K562 (cell line): ENCODE data around the gene ABCC9. TPM values are rescaled to one million over a fixed set of nuclear protein-coding genes. Genes with fewer than 3 reads are reported as not detected.

Experiments
- ATAC-seq: fragments of 200-7000 bp; cut with Tn5 transposase; 3 replicates; pipeline ENCODE4 v1.9.1; 2020; ENCODE audit warnings: moderate library complexity
- BruUV-seq: library from RNA; stranded (reverse); fragments of 400-500 nt; replicated peaks from 2 replicates; lab custom pipeline; 2021; lab: Mats Ljungman, UMichigan
- CTCF ChIA-PET: fragments of 300-600 bp; formaldehyde crosslinking; extraction: SDS; loops from one replicate; lab custom pipeline; 2021; ENCODE audit warnings: low intra/inter-chr PET ratio; lab: Yijun Ruan, JAX
- POLR2A ChIA-PET: fragments of 300-600, 350-650 bp; sonication (Branson Sonifier 250); formaldehyde crosslinking; extraction: SDS; loops from one replicate; lab custom pipeline; 2021; ENCODE audit warnings: antibody characterized with exemption, inconsistent platforms; lab: Yijun Ruan, JAX
- DNase-seq, 4 experiments: peaks; one replicate each; pipeline versions ENCODE4 v3.0.0 to v3.0.0-alpha.2; 2011 to 2018; ENCODE audit warnings: low spot score in 3 of 4, mixed read lengths in 3 of 4; ENCODE audit errors: extremely low read depth in 1 of 4
- FAIRE-seq: peaks from 2 replicates; lab custom pipeline; 2011; peaks lifted over from hg19 to GRCh38; lab: Jason Lieb, UNC
- H2AFZ ChIP-seq: 2 replicates; pipeline ENCODE4 v1.6.0; 2011; ENCODE audit warnings: low read depth, low read length, control low read depth, inconsistent platforms
- H3K27ac ChIP-seq: fragments of 200-600 bp; 3 replicates; pipeline ENCODE4 v1.8.0; 2011; ENCODE audit warnings: low read depth, mild to moderate bottlenecking, control low read depth, inconsistent platforms, low read length, moderate library complexity, mixed read lengths; ENCODE audit errors: extremely low read depth
- H3K27me3 ChIP-seq, 2 experiments: fragments of 300-600 bp in 1 of 2; 2 replicates in 1 of 2; 3 replicates in 1 of 2; pipeline versions ENCODE4 v1.6.0 to v1.8.0; 2011; ENCODE audit warnings: inconsistent platforms in 2 of 2, low read length in 2 of 2, mild to moderate bottlenecking in 1 of 2, mixed read lengths in 1 of 2, moderate library complexity in 1 of 2; ENCODE audit not compliant: control insufficient read depth in 2 of 2, insufficient read depth in 2 of 2
- H3K36me3 ChIP-seq: fragments of 300-600 bp; 3 replicates; pipeline ENCODE4 v1.8.0; 2011; ENCODE audit warnings: mild to moderate bottlenecking, low read length, inconsistent platforms; ENCODE audit not compliant: control insufficient read depth, insufficient read depth
- H3K4me1 ChIP-seq, 2 experiments: fragments of 200-600 bp in 1 of 2; replicated peaks in 1 of 2; 2 replicates in 1 of 2; 3 replicates in 1 of 2; pipeline versions ENCODE4 v1.5.1 to v1.8.0; 2011; ENCODE audit warnings: inconsistent platforms in 2 of 2, low read length in 2 of 2, mild to moderate bottlenecking in 1 of 2, mixed read lengths in 1 of 2, moderate library complexity in 1 of 2; ENCODE audit not compliant: control insufficient read depth in 2 of 2, insufficient read depth in 2 of 2
- H3K4me2 ChIP-seq: 2 replicates; pipeline ENCODE4 v1.6.1; 2011; ENCODE audit warnings: low read length, control low read depth, inconsistent platforms, mixed read lengths; ENCODE audit not compliant: insufficient read depth
- H3K4me3 ChIP-seq: fragments of 200-600 bp; sonication (generic), shearing (Covaris generic); 2 replicates; pipeline ENCODE4 v1.5.1; 2016; ENCODE audit warnings: control low read depth, inconsistent platforms
- H3K79me2 ChIP-seq: fragments of 200-600 bp; 3 replicates; pipeline ENCODE4 v1.8.0; 2011; ENCODE audit warnings: low read length, inconsistent platforms; ENCODE audit not compliant: control insufficient read depth, insufficient read depth
- H3K9ac ChIP-seq, 2 experiments: 2 replicates each; pipeline versions ENCODE4 v1.6.0 to v1.6.1; 2011; ENCODE audit warnings: low read depth in 2 of 2, low read length in 2 of 2, control low read depth in 1 of 2, inconsistent platforms in 1 of 2, mild to moderate bottlenecking in 1 of 2, mixed read lengths in 1 of 2; ENCODE audit not compliant: insufficient read depth in 1 of 2
- H3K9me1 ChIP-seq: one replicate; pipeline ENCODE4 v1.6.0; 2011; ENCODE audit warnings: inconsistent platforms, mild to moderate bottlenecking, low read length, moderate library complexity; ENCODE audit not compliant: control insufficient read depth, insufficient read depth
- H3K9me3 ChIP-seq: replicated peaks from 2 replicates; pipeline ENCODE4 v1.5.1; 2011; ENCODE audit warnings: low read depth, low read length, inconsistent platforms; ENCODE audit not compliant: control insufficient read depth, insufficient read depth
- H4K20me1 ChIP-seq: replicated peaks from 2 replicates; pipeline ENCODE4 v1.6.1; 2011; ENCODE audit warnings: low read length, inconsistent platforms, mixed read lengths; ENCODE audit not compliant: control insufficient read depth, insufficient read depth
- CEBPZ ChIP-seq: fragments of 150-350 bp; IDR thresholded peaks from 2 replicates; pipeline ENCODE4 v1.6.1; 2014; ENCODE audit warnings: low read depth, mild to moderate bottlenecking, low read length, borderline replicate concordance
- DDX20 ChIP-seq: fragments of 450-650 bp; IDR thresholded peaks from 2 replicates; pipeline ENCODE4 v1.6.1; 2016; ENCODE audit warnings: missing genetic modification characterization, low read depth, mild to moderate bottlenecking, missing compliant biosample characterization, moderate library complexity
- ETV6 ChIP-seq, 3 experiments: fragments of 150-350 bp in 1 of 3; sonication (generic) in 1 of 3; formaldehyde crosslinking in 1 of 3; IDR thresholded peaks; 2 replicates each; pipeline versions ENCODE4 v1.6.1 to v1.8.0; 2014 to 2022; ENCODE audit warnings: borderline replicate concordance in 2 of 3, low read depth in 2 of 3, antibody characterized with exemption in 1 of 3, low read length in 1 of 3, mild to moderate bottlenecking in 1 of 3, missing genetic modification reagents in 1 of 3
- HEY1 ChIP-seq: fragments of 250-450 bp; sonication (Bioruptor Pico); IDR thresholded peaks from 2 replicates; pipeline ENCODE4 v1.5.0; 2020; ENCODE audit warnings: mild to moderate bottlenecking, moderate library complexity, borderline replicate concordance
- IRF9 ChIP-seq: fragments of 450-650 bp; IDR thresholded peaks from 2 replicates; pipeline ENCODE4 v1.6.1; 2016; ENCODE audit warnings: missing biosample characterization, missing genetic modification characterization
- MCM5 ChIP-seq: fragments of 450-650 bp; IDR thresholded peaks from 2 replicates; pipeline ENCODE4 v1.6.1; 2016; ENCODE audit warnings: low read depth
- PHF8 ChIP-seq: fragments of 200-600 bp; sonication (generic); IDR thresholded peaks from 2 replicates; pipeline ENCODE4 v1.6.1; 2012; ENCODE audit warnings: mixed run types, mild to moderate bottlenecking, inconsistent platforms, low read length, moderate library complexity, borderline replicate concordance
- STAG1 ChIP-seq: sonication (generic); formaldehyde crosslinking; IDR thresholded peaks from 2 replicates; pipeline ENCODE4 v1.5.0; 2020; ENCODE audit warnings: missing genetic modification reagents, borderline replicate concordance
- ZBTB9 ChIP-seq: fragments of 450-650 bp; formaldehyde crosslinking; IDR thresholded peaks from 2 replicates; pipeline ENCODE4 v1.4.0; 2020; ENCODE audit warnings: mild to moderate bottlenecking, moderate library complexity
- ZC3H4 ChIP-seq: sonication (generic); formaldehyde crosslinking; IDR thresholded peaks from 2 replicates; pipeline ENCODE4 v1.9.0; 2021; ENCODE audit warnings: missing genetic modification reagents, borderline replicate concordance
- ZNF778 ChIP-seq: fragments of 450-650 bp; formaldehyde crosslinking; IDR thresholded peaks from 2 replicates; pipeline ENCODE4 v1.4.0; 2020; ENCODE audit warnings: mild to moderate bottlenecking, moderate library complexity
- WGBS: fragments of 100-300 bp; shearing (Covaris generic); methylation state at CpG from one replicate; pipeline ENCODE4 v1.1.6; 2016; ENCODE audit warnings: low coverage, mixed read lengths; ENCODE audit not compliant: insufficient coverage; ENCODE audit errors: missing lambda C conversion rate; 5-methylcytosine and 5-hydroxymethylcytosine counted together
- in situ Hi-C: fragments of 300-500 bp; cut with MboI; formaldehyde crosslinking; loops from 4 replicates; pipeline ENCODE4 v1.15.0; 2018; ENCODE audit warnings: inconsistent platforms, mixed read lengths
- intact Hi-C: fragments of 100-400 bp; cut with micrococcal nuclease; formaldehyde crosslinking; loops from 2 replicates; pipeline ENCODE4 v1.14.2; 2022
- polyA plus RNA-seq, 8 experiments: library from polyadenylated mRNA; depleted of rRNA in 4 of 8; stranded (reverse) in 5 of 8; unstranded in 3 of 8; fragments of >200 nt; fragmentation: Nextera tagmentation in 2 of 8; fragmentation: Illumina TruSeq in 1 of 8; extraction: Ambion mirVana in 2 of 8; extraction: Trizol in 1 of 8; gene quantifications; 2 replicates each; pipeline versions ENCODE4 v1.2.1 to v1.2.3, GENCODE V29; 2011 to 2014; ENCODE audit warnings: inconsistent platforms in 1 of 8, missing spikeins in 1 of 8
- total RNA-seq, 7 experiments: library from RNA; depleted of rRNA in 6 of 7; stranded (reverse); fragments of >200 nt in 6 of 7; fragmentation: Illumina TruSeq in 2 of 7; extraction: Trizol in 2 of 7; gene quantifications; 2 replicates each; pipeline versions ENCODE4 v1.2.1 to v1.2.3, GENCODE V29; 2011 to 2021; ENCODE audit warnings: low replicate concordance in 1 of 7

Gene ABCC9
- total and polyA plus RNA-seq, 9 of the 15 experiments (the other 6 are each of a cell fraction or from before 2014, with no cell fraction given), result 0.05 to 0.40 (median 0.18) TPM

GRCh38 chr12:21884936-21885335 lies 56.3 kb downstream of the ABCC9 start:
- no peaks in the 10 kb centered on the region for H3K9me1 ChIP-seq
- H3K9me3 ChIP-seq, result no peaks in the 10 kb centered on the region
- intact Hi-C loops (no loop called here), in situ Hi-C loops (no loop called here)
- DNase-seq (no peak), ATAC-seq (no peak), FAIRE-seq (no peak)
- ChIA-PET CTCF (no interaction called here), POLR2A (no interaction called here)
- H4K20me1 ChIP-seq, result no peaks in the 10 kb centered on the region
- H3K27me3 ChIP-seq, result no peaks in the 10 kb centered on the region
- H3K4me2 ChIP-seq, result no peak overlapping the region
- H3K4me3 ChIP-seq, result no peak overlapping the region
- H3K9ac ChIP-seq, result no peak overlapping the region
- H3K79me2 ChIP-seq, result no peaks in the 10 kb centered on the region
- H3K4me1 ChIP-seq, result no peaks in the 10 kb centered on the region
- no peak overlapping the region for H3K27ac ChIP-seq
- no TSS peak for BruUV-seq
- no peaks in the 10 kb centered on the region for H3K36me3 ChIP-seq
- no peak overlapping the region for H2AFZ ChIP-seq
- 0% methylated on average over 1 of the region's 1 CpG for WGBS
- TF ChIP-seq CEBPZ (no peak), HEY1 (no peak), MCM5 (no peak), ZNF778 (no peak), IRF9 (tag) (no peak), STAG1 (CRISPR knock-in tag) (no peak), ETV6 (IDR thresholded peaks at IDR 0.05; ENCODE audit: borderline replicate concordance in 1 of 2, low read depth in 2 of 2, low read length in 1 of 2) (no peak), ETV6 (CRISPR knock-in tag; IDR thresholded peaks at IDR 0.05; ENCODE audit: borderline replicate concordance) (no peak), ZC3H4 (CRISPR knock-in tag) (no peak), DDX20 (tag) (no peak), ZBTB9 (no peak), PHF8 (no peak)
